OCI-M1 (cell line): ENCODE data around the gene SUGP2.

Experiments used
- DNase-seq: peaks from one replicate; lab custom pipeline; 2025; lab: John Stamatoyannopoulos, UW

The SUGP2 gene

DNA sequence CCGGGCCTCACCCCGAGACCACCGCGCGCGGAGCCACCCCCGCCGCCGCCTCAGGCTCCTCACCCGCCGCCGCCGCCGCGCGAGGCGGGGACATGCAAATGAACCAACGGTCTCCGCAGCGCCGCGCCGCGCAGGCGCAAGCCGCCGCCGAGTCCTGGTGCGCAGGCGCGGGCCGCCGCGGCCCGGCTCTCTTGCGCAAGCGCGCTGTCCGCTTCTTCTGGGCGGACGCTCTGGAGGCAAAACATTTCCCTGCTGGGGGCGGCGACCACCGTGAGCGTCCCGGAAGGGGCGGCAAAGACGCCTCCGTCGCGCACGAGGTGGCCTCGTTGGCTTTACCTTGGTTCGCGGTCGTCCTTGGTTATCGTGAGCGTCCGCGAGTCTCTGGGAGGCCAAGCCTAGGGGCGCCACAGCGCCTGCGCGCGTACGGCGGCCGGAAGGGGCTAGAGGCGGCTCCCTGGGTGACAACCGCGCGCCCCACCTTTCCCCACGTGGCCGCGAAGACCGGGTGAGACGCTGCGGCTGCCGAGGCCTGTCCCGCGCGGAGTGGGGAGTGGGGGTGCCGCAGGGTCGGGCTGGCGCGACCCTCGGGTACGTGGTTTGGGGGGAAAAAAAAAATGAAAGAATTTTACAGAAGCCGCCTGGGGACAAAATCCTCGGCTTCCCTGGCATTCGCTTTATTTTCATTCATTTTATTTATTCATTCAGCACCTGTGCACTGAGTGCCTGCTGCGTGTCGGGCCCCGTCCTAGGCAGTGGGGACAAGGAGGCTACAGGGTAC, at the start of gene SUGP2, which contains the start of gene ARMC6:
Gene SUGP2, minus strand, starts transcription at position 92 of the 778 bp plus-strand sequence. CDS start 2,446 bp downstream, outside the sequence.
Gene ARMC6, plus strand, starts transcription at position 178 of the 778 bp plus-strand sequence. CDS start 607 bp downstream, outside the sequence.
- DNase-seq: peak; percentile 93

DNA sequence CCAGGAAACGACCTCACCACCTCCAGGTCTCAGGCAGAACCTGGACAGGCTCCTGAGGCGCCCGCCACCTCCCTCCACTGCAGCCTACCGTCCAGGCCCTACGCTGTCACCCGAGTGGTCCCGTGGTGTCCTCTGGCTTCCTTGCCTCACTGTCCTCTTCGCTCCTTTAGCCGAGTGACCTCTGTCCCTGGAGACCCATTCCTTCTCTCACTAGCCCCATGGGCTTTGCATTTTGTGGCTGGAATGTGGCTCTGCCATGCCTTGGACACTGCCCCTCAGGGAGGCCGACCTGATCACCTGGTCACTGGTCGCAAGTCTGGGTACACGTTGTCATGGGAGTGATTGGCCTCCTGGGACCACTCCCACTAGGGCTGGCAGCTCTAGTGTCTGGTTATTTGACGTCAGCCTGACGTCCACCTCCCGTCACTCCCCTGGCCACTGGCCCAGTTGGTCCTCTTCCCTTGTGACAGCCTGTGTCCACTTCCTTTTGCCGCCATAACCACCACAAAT, 48.4 kb upstream of the SUGP2 start:
- peak; percentile 19 for DNase-seq

DNA sequence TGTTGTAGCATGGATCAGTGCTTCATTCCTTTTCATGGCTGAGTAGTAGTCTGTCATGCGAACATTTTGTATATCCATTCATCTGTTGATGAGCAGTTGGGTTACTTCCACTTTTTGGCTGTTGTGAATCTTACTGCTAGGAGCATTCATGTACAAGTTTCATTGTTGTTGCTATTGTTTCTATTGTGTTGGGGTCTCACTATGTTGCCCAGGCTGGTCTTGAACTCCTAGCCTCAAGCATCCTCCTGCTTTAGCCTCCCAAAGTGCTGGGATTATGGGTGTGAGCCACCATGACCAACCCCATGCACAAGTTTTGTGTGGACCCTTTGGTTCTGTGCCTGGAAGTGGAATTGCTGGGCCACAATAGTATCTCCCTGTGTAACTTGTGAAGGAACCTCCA, 46.3 kb upstream of the SUGP2 start:
- DNase-seq: no peak

DNA sequence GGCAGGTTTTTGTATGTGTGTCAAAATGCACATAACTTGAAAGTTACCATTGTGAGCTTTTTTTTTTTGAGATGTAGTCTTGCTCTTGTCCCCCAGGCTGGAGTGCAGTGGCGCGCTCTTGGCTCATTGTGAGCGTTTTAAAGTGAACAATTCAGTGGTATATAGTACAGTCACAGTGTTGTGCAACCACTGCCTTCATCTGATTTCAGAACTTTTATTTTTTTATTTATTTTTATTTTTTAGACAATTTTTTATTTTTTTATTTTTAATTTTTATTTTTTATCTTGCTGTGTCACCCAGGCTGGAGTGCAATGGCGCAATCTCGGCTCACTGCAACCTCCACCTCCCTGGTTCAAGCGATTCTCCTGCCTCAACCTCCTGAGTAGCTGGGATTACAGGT, 45.5 kb upstream of the SUGP2 start:
- DNase-seq: no peak

DNA sequence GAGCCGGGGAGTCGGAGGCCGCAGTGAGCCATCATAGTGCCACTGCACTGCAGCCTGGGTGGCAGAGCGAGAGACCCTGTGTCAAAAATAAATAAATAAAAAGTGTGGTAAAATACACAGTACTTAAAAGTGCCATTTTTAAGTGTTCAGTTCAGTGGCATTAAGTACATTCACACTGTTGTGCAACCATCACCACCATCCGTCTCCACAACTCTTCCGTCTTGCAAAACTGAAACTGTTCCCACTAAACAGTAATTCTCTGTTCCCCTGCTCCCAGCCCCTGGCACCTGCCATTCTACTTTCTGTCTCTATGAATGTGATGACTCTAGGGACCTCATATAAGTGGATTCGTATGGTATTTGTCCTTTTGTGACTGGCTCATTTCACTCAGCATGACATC, 43.8 kb upstream of the SUGP2 start:
- no peak for DNase-seq

DNA sequence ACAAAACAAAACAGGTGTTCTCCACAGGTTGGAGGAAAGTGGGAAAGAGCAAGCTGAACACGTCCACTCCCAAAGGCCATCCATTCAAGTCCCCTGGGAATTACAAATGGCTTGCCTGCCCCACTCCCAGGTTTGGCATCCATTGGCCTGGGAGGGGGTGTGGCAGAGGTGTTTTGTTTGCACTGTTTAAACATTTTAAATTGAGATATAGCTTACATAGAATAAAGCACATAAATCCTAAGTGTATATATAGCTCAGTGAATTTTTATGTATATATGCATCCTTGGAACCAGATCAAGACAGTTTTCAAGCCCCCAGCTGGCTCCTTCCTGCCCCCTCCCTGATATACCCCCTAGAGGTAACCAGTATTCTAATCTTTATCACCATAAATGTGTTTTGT, 43.2 kb upstream of the SUGP2 start:
- DNase-seq: no peak

DNA sequence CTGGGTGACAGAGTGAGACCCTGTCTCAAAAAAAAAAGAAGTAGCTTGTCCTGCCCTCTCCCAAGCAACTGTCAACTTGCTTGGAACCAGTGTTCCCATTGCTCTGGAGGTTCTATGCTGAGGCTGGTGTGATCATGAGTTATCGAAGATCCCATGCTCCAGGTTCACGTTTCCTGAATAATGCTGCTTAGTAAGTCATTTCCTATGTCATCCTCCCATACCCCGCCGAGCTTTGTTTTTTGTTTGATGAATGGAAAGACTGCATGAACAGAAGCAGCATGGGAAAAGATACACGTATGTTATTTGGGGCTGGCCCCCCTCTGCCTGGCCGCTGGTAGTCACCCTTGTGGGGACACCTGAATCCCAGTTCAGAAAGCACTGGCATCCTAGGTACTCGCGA, 41.8 kb upstream of the SUGP2 start:
- no peak for DNase-seq

DNA sequence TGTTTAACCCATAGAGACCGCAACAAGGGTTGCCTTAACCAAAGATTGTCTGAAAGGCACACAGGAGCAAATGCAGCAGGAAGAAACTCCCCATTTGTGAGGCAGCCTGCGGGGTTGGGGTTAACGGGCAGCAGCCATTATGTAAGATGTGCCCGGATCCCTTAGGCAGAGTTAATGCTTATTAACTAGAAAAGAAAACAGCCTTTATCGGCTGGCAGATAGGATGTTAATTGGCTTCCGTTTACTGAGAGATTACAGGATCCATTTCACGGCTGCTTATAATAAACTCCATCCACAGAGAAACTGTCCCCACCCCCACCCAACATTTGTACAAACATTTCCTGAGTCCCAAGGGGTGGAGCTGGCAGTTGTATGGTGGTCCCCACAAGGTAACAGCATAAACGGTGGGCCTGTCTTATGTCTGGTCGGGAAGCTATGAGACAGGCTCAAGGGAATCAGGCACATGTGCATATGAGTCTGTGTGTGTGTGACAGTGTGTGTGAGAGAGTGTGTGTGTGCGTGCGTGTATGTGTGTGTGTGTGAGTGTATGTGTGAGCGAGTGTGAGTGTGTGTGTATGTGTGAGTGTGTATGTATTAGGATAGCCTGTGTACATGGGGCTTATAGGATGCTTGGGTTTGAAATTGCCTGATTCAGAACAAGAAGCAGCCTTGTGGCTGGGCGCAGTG, 41.0 kb upstream of the SUGP2 start:
- no peak for DNase-seq

DNA sequence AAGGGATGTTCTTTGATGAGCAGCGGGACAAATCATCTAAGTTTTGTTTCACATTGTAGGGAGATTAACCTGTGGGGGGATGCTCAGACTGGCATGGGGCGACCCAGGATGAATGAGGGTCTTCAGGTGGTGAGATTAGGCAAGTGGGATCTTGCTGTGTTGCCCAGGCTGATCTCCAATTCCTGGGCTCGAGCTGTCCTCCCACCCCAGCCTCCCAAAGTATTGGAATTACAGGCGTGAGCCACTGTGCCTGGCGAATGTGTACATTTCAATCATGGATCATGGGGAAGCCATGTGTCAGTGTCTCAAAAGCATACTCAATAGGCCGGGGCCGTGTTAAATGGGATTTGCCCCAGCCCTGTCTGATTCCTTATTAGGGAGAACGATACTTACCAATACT, 38.6 kb upstream of the SUGP2 start:
- DNase-seq: no peak

DNA sequence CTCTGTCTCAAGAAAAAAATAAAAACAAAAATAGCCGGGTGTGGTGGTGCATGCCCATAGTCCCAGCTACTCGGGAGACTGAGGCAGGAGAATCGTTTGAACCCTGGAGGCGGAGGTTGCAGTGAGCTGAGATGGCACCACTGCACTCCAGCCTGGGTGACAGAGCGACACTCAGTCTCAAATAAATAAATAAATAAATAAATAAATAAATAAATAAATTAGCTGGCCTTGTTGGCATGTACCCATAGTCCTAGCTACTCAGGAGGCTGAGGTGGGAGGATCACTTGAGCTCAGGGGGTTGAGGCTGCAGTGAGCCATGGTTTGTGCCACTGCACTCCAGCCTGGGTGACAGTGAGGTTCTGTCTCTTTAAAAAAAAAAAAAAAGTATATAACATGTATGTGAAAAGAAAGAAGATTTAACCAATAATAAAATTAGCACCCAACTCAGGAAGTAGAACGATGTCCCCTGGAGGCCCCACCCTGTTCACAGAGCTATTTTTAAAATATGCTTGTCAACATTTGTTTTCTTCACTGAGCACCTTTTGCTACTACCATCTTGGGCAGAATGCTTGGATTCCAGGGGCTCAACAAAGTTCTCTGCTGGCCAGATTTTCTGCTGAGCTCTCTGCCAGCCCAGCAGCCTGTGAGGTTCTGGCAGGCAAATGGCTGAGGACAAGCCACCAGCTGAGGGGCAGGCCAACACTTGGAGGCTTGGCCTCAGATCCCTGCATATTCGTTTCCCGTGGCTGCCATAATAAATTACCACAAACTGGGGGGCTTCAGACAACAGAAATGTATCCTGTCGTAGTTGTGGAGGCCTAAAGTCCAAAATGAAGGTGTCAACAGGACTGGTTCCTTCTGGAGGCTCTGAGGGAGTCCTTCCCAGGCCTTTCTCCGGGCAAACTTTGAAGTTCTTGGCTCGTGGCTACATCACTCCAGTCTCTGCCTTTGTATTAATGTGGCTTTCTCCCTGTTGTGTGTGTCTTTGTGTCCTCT, 35.6 kb upstream of the SUGP2 start:
- DNase-seq: no peak

DNA sequence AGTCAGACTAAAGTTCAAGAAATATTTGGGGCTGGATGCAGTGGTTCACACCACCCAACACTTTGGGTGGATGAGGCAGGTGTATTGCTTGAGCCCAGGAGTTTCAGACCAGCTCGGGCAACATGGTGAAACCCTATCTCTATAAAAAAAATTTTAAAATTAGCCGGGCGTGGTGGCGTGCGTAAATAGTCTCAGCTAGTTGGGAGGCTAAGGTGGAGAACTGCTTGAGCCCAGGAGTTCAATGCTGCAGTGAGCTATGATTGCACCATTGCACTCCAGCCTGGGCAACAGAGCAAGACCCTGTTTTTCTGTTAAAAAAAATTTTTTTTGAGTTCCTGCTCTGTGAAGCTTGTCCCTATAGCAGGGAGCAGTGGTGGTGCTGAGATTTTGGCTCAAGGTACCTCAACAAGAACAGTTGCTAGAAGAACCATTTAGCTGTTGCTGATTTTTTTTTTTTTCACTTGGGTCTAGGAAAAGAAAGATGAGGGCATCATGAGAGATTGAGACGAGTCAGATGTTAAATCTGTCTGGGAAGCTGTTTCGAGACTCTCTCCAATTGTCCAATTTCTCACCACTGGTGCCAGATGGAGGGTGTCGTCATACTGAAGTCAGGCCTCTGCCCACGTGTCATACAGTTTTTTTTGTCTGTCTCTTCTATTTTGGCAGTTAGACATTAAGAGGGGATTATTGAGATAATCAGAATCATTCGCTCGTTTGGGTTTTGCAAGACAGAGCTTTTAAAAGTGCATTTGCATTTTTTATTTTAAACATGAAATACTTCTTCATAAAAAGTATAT, 34.2 kb upstream of the SUGP2 start:
- DNase-seq: no peak

DNA sequence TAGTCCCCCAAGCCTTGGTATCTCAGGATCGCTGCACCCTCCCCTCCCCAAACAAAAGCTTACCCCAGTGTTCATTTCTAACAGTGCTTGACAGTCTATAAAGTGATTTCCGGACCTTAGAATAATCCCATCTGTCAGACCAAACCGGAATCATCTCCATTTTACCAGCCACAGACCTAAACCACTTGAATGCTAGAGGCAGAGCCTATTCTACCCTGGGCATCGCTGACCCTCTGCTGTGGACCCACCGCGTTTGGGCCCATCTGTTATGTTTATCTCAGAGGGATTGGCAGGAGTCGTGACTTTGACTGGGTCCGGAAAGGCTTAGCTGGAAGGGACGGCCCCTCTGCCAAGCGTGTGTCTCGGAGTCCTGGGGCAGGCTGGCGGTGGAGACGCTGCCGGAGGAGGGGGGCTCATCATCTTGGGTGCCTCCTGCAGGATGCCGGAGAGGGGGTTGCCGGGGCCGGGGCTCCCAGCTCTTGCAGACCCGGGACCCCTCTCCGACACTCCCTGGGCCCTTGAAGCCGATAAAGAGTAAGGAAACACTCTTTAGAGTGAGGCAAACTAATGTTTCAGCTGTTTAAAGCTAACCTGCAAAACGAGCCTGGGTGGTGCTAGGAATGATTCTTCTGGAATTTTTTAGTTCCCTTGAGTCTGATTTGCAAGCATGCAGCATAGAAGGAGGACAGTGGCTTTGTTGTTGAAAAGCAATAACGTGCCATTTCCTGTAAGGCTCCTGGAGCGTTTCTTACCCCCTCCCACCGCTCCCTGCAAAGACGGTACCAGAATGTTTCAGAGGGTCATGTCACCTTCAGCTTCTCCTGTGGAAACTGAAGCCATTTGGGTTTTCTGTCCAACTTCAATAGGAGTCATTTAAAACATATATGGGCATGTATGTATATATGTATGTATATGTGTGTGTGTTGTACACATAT, 31.8 kb upstream of the SUGP2 start:
- peak; percentile 24 for DNase-seq

DNA sequence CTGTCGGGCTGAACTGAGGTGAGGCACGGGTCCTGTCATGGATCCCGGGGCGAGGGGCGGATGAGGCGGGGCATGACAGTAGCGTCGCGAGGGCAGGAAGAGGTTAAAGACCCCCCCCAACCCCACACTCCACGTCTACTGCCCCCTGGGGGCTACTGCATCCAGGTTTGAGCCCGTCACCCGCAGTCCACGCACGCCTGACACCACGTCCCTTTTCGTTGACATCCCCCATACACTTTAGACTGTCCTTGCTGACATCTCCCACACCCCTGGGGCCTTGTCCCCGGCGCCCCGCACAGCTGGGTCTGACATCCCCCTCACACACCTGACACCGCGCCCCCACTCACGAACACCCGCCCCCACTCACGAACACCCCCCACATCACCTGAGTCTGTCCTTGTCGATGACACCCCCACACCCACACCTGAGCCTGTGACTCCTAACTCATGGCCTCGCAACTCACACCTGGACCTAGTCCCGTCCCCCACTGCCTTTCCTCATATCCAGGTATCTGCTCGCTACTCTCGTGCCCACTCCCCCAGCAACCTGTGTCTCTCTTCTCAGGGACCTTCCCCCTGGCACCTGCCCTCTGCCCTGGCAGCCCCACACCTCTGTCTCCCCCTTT, 30.9 kb upstream of the SUGP2 start:
- DNase-seq: no peak

DNA sequence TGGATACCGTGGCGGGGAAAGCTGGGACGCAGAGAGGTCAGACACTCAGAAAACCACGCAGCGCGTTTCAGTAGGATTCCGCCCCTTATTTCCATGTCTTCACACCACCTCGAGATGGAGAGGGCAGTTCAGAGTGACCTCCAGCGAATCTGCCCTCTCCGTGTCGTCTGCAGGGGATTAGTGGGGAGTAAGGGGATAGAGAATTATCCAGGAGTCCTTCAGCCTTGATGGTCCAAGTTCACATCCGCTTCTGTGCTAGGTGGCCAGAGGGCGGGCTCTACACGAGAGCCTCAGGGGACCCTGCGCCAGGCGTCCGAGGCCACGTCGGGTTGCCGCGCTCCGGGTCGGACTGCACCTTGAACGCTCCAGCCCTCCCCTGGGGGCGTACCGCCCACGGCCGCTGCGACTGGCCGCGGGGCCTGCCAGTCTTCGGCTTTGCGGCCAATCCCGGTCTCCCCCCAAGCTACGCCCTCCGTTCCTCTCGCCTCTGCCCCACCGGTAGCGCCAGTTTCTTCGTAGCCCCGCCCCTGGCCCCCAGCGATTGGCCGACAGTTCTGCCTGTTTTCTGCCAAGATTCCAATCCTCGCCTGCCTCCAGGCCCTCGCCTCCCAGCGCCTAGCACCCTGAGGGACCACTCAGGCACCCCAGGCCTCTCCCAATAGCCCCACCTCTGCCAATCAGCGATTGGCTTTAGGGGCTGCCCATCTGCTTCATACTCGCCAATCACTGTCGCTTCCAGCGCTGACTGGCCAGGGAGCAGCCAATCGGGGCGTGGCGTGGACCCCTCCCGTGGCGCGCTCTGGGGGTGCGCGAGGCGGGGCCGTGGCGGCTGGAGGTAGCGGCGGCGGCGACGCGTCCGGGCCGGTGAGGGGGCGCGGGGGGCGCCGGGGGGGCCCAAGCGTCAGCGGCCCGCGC, 30.1 kb upstream of the SUGP2 start, which contains the start of gene SLC25A42:
Gene SLC25A42, plus strand, starts transcription at position 812 of the 915 bp plus-strand sequence. CDS start 32,131 bp downstream, outside the sequence.
- DNase-seq: peak; percentile 99

DNA sequence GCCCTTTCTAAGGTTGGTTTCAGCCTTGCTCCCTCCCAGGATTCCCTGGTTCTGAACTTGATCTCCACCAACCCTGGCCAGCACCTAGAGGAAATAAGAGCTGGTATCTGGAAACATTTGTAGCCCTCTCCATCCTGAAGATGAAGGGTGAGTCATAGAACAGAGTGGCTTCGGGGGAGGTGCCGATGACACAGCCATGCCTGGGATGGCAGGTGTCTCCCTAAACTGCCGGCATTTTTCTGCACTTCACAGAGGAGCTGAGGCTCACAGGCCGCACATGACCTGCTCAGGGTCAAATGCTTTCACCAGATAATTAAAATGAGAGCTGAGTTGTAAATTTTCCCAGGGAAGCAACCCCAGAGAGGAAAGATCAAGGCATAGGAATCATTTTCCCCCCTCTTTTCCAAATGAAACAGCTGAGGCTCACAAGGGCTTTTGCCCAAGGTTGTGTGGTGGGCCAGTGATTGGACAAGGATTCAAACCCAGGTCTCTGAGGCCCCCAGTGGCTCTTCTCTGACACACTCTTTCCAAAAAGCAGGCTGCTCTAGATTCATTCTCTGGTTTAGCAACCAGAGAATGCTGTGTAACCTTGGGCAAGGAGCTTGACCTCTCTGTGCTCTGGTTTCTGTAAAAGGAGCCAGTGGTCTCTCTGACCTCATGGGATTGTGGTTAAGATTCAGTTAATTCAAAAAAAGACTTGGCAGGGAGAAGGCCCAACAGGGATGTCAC, 29.3 kb upstream of the SUGP2 start:
- DNase-seq: peak; percentile 60

DNA sequence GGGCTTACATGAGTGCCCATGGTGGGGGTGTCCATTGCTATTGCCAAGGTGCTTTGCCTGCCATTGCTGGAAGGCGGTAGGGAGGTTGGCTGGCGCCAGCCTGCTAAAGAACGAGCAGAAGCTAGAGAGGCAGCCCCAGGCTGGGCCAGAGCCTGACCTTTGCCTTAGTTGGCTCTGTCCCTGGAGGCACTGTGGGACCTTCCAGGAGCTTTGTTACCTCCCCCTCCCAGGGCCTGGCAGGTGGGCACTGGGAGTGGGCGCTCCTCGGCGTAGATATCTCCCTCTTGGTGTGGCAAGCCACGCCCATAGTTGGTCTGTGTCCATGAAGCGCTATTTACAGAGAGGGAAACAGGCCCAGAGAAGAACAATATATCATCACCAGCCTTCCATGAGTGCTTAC, 28.2 kb upstream of the SUGP2 start:
- DNase-seq: no peak

DNA sequence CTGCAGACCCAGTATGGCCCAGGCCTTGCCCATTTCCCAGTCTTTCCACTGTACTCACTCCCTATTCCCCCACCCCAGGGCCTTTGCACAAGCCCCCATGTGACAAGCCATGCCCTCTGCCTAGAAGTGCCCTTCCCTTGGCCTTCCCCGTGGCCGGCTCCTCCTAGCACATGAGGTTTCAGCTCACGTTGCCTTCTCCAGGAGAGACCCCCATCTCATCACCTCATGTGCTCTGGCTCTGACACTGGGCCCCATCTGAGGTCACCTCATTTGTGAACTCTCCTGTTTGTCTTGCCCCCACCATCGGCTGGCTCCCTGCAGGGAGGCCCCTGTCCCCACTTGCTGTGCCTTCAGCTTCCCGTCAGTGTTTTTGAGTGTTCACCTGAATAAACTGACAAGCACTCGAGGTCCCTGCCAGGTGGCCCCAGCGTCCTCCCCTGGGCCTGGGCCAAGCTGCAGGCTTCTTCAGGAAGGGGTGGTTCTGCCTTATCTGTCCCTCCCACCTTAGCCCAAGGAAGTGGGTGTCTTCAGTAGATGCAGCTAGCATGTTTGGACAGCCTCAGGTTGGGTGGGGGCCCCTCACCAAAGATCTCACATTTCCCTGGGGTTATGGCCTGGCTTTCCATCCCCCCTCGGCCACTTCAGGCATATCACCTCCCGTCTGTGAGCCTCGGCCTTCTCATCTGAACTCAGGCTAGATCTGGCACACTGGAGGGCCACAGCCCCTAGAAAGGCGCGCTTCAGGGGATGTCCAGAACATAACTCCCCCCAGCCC, 26.7 kb upstream of the SUGP2 start:
- peak; percentile 60 for DNase-seq
